CD4-positive, alpha-beta T cell (primary cell): Measurements from ENCODE around the gene USP47. TPM values are rescaled to one million over a fixed set of nuclear protein-coding genes. Genes with fewer than 3 reads are reported as not detected.

ENCODE experiments used
- ATAC-seq: fragments of 200-7000 bp; cut with Tn5 transposase; one replicate; pipeline ENCODE4 v1.10.0; 2022; ENCODE audit warnings: mild to moderate bottlenecking; ENCODE audit not compliant: poor library complexity
- CTCF ChIA-PET: fragments of 350-600 bp; sonication (Branson Sonifier 250); formaldehyde crosslinking; loops from one replicate; lab custom pipeline; 2021; ENCODE audit warnings: antibody characterized with exemption, inconsistent platforms; lab: Charles Lee
- POLR2A ChIA-PET: fragments of 350-600 bp; sonication (Branson Sonifier 250); formaldehyde crosslinking; loops from one replicate; lab custom pipeline; 2021; ENCODE audit warnings: antibody characterized with exemption, inconsistent platforms; lab: Charles Lee
- DNase-seq, 14 experiments: peaks; one replicate each; pipeline ENCODE4 v3.0.0-alpha.2; 2013 to 2020; ENCODE audit warnings: mixed read lengths in 2 of 14
- H3K27ac ChIP-seq, 2 donors: one replicate each; pipeline versions ENCODE4 v1.5.1 to v1.7.0; 2013; ENCODE audit warnings: low read length in 2 of 2, low read depth in 1 of 2, mild to moderate bottlenecking in 1 of 2
- H3K27me3 ChIP-seq, 2 experiments: 1 replicate in 1 of 2; 2 replicates in 1 of 2; pipeline versions ENCODE4 v1.6.1 to v1.7.0; 2013; ENCODE audit warnings: low read length in 2 of 2, control low read depth in 1 of 2, mild to moderate bottlenecking in 1 of 2, moderate library complexity in 1 of 2; ENCODE audit not compliant: insufficient read depth in 2 of 2, control insufficient read depth in 1 of 2
- H3K36me3 ChIP-seq: one replicate; pipeline ENCODE4 v1.6.1; 2013; ENCODE audit warnings: low read length, control low read depth; ENCODE audit not compliant: insufficient read depth
- H3K4me1 ChIP-seq: one replicate; pipeline ENCODE4 v1.6.1; 2013; ENCODE audit warnings: low read length, control low read depth; ENCODE audit not compliant: insufficient read depth
- H3K4me3 ChIP-seq: one replicate; pipeline ENCODE4 v1.5.1; 2013; ENCODE audit warnings: mild to moderate bottlenecking, low read length, moderate library complexity
- H3K9me3 ChIP-seq, 2 experiments: 1 replicate in 1 of 2; 2 replicates in 1 of 2; pipeline versions ENCODE4 v1.6.1 to v1.7.0; 2013; ENCODE audit warnings: low read length in 2 of 2, mild to moderate bottlenecking in 2 of 2, control low read depth in 1 of 2, moderate library complexity in 1 of 2; ENCODE audit not compliant: control insufficient read depth in 1 of 2, insufficient read depth in 1 of 2
- H3K27ac Mint-ChIP-seq: one replicate; pipeline ENCODE4 v1.8.0; 2020; ENCODE audit warnings: mixed read lengths
- H3K27me3 Mint-ChIP-seq: one replicate; pipeline ENCODE4 v1.8.0; 2021; ENCODE audit warnings: mixed read lengths
- H3K36me3 Mint-ChIP-seq: one replicate; pipeline ENCODE4 v1.8.0; 2021; ENCODE audit warnings: low read depth, mixed read lengths
- H3K4me1 Mint-ChIP-seq: one replicate; pipeline ENCODE4 v1.8.0; 2021; ENCODE audit warnings: low read depth, mixed read lengths
- H3K4me3 Mint-ChIP-seq: one replicate; pipeline ENCODE4 v1.8.0; 2020; ENCODE audit warnings: mild to moderate bottlenecking, mixed read lengths
- H3K9me3 Mint-ChIP-seq: one replicate; pipeline ENCODE4 v1.8.0; 2020; ENCODE audit warnings: mixed read lengths
- intact Hi-C, 2 experiments: fragments of 100-400 bp; cut with DNase I in 1 of 2; cut with micrococcal nuclease in 1 of 2; formaldehyde crosslinking; loops; one replicate each; pipeline versions ENCODE4 v1.15.1 to v1.9.0; 2023 to 2025; cut with DNase I, micrococcal nuclease
- total RNA-seq, 174 experiments: library from RNA in 2 of 174; stranded (reverse) in 2 of 174; gene quantifications; one replicate each; pipeline ENCODE4 v1.2.3 and lab custom pipeline; 2021 to 2026
- TF ChIP-seq, protein P1 (sequence below): fragments of 200-600 bp; IDR thresholded peaks from one replicate; pipeline ENCODE4 v1.8.0; 2022; ENCODE audit warnings: antibody characterized with exemption, mild to moderate bottlenecking

Gene USP47
- total RNA-seq, 2 experiments from 2014 or later, result 97.0 to 100 TPM

DNA sequence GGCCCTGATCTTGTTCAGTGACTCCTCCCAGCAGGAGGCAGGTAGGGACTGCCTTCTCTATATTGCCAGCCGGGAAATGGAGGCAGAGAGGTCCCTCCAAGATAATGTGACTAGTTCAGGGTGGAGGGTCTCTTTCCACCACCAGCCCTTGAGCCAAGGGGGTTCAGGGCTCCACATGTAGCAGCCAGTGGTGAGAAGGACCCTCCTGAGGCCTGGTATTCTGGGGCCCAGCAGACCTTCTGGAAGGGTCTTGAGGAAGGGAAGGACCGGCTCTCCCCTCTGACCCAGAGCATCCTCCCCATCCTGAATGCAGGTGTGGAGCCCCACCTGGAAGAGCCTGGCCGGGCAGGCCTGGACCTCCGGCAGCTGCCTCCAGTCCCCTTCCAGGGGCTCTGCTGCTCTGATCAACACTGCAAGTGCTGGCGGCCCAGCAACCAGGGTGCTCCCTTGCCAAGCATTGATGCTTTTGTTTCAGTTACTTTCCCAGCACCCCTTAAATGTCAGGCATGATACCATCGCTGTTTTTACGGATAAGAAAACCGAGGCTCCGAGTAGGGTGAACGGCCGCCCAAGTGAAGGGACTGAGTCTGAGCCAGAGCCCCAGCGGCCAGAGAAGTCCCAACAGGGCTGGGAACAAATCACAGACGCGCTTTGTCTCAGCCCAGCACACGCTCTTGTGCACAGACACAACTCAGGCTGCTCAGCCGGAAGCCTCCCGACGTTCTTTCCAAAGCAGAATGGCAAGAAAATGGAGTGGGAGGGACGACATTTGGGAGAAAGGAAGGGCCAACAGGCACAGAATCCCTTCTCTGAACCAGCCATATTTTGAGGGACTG, 127.8 kb downstream of the USP47 start:
- TF ChIP-seq, protein P1, sequence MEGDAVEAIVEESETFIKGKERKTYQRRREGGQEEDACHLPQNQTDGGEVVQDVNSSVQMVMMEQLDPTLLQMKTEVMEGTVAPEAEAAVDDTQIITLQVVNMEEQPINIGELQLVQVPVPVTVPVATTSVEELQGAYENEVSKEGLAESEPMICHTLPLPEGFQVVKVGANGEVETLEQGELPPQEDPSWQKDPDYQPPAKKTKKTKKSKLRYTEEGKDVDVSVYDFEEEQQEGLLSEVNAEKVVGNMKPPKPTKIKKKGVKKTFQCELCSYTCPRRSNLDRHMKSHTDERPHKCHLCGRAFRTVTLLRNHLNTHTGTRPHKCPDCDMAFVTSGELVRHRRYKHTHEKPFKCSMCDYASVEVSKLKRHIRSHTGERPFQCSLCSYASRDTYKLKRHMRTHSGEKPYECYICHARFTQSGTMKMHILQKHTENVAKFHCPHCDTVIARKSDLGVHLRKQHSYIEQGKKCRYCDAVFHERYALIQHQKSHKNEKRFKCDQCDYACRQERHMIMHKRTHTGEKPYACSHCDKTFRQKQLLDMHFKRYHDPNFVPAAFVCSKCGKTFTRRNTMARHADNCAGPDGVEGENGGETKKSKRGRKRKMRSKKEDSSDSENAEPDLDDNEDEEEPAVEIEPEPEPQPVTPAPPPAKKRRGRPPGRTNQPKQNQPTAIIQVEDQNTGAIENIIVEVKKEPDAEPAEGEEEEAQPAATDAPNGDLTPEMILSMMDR, result no peak
- CTCF ChIA-PET, result no interaction called here
- H3K27ac ChIP-seq, result no peak overlapping the region
- DNase-seq (no peak), ATAC-seq (no peak)
- H3K27me3 Mint-ChIP-seq, result no peaks in the 10 kb centered on the region
- H3K4me3 ChIP-seq, result no peak overlapping the region
- peaks cover 4% of the 10 kb centered on the region for H3K4me1 Mint-ChIP-seq
- H3K9me3 ChIP-seq, result no peaks in the 10 kb centered on the region
- no peaks in the 10 kb centered on the region for H3K36me3 Mint-ChIP-seq
- no peaks in the 10 kb centered on the region for H3K27me3 ChIP-seq
- intact Hi-C loops, result loop anchor here in 1 of 2 experiments (5.0 kb wide), 1 partner anchor 172 kb away; no protein-coding TSS in a partner anchor
- no peaks in the 10 kb centered on the region for H3K36me3 ChIP-seq
- no peaks in the 10 kb centered on the region for H3K9me3 Mint-ChIP-seq
- peaks cover 8% of the 10 kb centered on the region for H3K4me1 ChIP-seq
- H3K4me3 Mint-ChIP-seq, result no peak overlapping the region
- POLR2A ChIA-PET, result no interaction called here
- H3K27ac Mint-ChIP-seq, result no peak overlapping the region

GRCh38 chr11:11970556-11970955, 128.8 kb downstream of the USP47 start:
- DNase-seq, result no peak
- Histone ChIP-seq H3K4me1 (peaks cover 17% of the 10 kb centered on the region), H3K36me3 (no peaks in the 10 kb centered on the region), H3K4me3 (no peak overlapping the region), H3K27me3 (no peaks in the 10 kb centered on the region), H3K9me3 (no peaks in the 10 kb centered on the region), H3K27ac (no peak overlapping the region)
- Mint-ChIP-seq H3K27ac (no peak overlapping the region), H3K36me3 (no peaks in the 10 kb centered on the region), H3K4me1 (peaks cover 11% of the 10 kb centered on the region), H3K27me3 (no peaks in the 10 kb centered on the region), H3K9me3 (no peaks in the 10 kb centered on the region), H3K4me3 (no peak overlapping the region)
- ChIA-PET POLR2A (no interaction called here), CTCF (no interaction called here)
- no peak for ATAC-seq
- intact Hi-C loops, result no loop called here
- TF ChIP-seq, protein P1, result no peak

GRCh38 chr11:11971906-11972547, 130.3 kb downstream of the USP47 start:
- ATAC-seq, result no peak
- Histone ChIP-seq H3K4me1 (peaks cover 12% of the 10 kb centered on the region), H3K9me3 (no peaks in the 10 kb centered on the region), H3K4me3 (no peak overlapping the region), H3K27me3 (no peaks in the 10 kb centered on the region), H3K36me3 (no peaks in the 10 kb centered on the region), H3K27ac (no peak overlapping the region)
- Mint-ChIP-seq H3K9me3 (no peaks in the 10 kb centered on the region), H3K27me3 (no peaks in the 10 kb centered on the region), H3K36me3 (no peaks in the 10 kb centered on the region), H3K27ac (no peak overlapping the region), H3K4me1 (peaks cover 8% of the 10 kb centered on the region), H3K4me3 (no peak overlapping the region)
- ChIA-PET CTCF (no interaction called here), POLR2A (no interaction called here)
- no peak for DNase-seq
- intact Hi-C loops, result no loop called here
- TF ChIP-seq, protein P1, result no peak
